HG03354 (cell line): ENCODE measurements around the gene ALPP.
"Not testable (repeated sequence)": the region's sequence is repeated elsewhere in the genome, so short reads cannot be mapped to it uniquely, and the experiment has no call there.

Experiments
- ATAC-seq: cut with Tn5 transposase; IDR thresholded peaks from one replicate; pipeline ENCODE4 v1.9.1; 2021; ENCODE audit warnings: mild to moderate bottlenecking; ENCODE audit not compliant: unreplicated experiment, poor library complexity, severe bottlenecking

Gene ALPP

DNA sequence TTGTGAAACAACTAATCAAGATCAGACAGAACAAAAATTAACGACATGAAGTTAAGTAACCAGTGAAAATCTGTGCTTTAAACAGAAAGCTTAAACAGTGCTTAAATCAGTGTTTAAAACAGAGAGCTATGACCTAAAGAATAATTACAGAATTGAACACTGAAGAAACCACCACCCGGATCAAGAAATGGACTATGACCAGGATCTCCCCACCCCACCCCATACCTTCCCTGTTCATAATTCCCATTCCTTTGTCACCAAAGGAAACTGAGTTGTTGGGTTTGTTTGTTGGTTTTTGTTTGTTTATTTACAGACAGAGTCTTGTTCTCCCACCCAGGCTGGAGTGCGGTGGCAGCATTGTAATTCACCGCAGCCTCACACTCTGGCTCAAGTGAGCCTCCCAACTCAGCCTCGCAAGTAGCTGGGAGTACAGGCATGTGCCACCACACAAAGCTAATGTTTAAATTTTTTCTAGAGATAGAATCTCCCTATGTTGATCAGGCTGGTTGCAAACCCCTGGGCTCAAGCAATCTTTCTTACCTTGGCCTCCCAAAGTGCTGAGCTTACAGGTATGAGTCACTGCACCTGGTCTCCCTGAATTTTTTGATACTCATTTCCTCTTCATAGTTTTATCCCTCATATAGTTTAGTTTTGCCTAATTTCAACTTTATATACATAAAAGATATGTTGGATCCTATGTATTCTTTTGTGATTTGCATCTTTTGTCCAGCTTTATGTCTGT lies 19.9 kb downstream of the ALPP start:
- no peak for ATAC-seq

DNA sequence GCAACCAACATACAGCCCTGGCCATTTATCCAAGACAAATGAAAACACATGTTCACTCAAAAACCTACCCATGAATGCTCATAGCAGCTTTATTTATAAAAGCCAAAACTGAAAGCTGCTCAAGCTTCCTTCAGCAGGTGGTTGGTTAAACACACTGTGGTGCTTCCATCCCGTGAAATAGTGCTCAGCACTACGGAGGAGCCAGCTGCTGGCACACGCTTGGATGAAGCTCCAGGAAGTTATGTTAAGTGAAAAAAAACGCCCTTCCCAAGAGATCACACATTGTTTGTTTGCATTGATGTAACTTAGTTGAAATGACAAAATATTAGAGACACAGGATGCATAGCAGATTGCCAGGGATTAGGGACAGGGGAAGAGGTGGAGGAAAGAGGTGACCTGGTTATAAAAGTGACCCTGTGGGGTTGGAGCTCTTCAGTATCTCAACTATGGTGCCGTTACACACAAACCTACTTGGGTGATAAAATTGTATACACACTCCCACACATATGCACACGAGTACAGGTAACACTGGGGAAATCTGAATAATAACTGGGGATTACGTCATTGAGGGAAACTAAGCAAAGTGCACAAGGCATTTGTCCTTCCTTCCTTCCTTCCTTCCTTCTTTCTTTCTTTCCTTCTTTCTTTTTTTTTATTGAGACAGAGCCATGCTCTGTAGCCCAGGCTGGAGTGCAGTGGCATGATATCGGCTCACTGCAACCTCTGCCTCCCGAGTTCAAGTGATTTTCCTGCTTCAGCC lies 21.9 kb downstream of the ALPP start:
- no peak for ATAC-seq

DNA sequence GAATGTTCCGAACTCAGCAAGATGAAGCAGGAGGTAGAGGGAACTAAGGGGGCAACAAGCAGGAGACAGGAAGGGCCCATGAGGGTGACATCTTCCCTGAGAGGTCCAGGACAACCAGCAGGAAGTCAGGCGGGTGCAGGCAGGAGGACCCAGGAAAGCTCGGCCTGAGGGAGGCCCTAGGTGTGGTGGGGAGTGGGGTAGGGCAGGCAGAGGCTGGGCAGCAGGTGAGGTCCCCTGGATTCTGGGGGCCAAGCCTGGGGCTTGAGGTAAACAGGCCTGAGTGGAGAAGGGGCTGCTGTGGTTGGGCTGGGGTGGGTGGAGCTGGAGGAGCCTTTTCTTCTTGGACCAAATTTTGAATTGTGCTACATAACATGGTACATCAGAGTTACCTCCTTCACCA lies 24.0 kb downstream of the ALPP start:
- ATAC-seq: no peak

- ATAC-seq: no peak
These were observed 27.5 kb downstream of the ALPP start for GRCh38 chr2:232405943-232406510.

- no peak for ATAC-seq
These were observed 28.2 kb downstream of the ALPP start, which contains the start of gene ALPG for GRCh38 chr2:232406556-232407310. Gene ALPG, plus strand, starts transcription at chr2:232406844. Its CDS starts 51 bp downstream, at chr2:232406895.

DNA sequence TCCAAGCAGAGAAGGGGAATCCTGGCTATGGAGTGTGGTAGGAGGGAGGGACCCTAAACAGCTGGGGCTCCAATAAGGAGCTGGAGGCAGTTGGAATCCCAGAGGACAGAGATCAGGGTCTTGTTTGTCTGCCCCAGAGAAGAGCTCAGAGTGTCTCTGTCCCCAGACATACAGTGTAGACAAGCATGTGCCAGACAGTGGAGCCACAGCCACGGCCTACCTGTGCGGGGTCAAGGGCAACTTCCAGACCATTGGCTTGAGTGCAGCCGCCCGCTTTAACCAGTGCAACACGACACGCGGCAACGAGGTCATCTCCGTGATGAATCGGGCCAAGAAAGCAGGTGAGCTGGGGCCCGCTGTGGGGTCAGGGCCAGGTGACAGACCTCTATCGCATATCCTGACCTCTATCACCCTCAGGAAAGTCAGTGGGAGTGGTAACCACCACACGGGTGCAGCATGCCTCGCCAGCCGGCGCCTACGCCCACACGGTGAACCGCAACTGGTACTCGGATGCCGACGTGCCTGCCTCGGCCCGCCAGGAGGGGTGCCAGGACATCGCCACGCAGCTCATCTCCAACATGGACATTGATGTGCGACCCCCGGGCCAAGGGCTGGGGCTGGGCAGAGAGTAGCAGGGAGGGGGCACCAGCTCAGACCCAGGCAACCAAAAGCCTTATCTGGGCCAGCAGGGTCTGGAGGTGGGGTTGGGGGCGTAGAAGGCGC lies 29.0 kb downstream of the ALPP start:
- ATAC-seq: not testable (repeated sequence)

GRCh38 chr2:232408269-232408668 lies 29.7 kb downstream of the ALPP start:
- ATAC-seq: not testable (repeated sequence)

DNA sequence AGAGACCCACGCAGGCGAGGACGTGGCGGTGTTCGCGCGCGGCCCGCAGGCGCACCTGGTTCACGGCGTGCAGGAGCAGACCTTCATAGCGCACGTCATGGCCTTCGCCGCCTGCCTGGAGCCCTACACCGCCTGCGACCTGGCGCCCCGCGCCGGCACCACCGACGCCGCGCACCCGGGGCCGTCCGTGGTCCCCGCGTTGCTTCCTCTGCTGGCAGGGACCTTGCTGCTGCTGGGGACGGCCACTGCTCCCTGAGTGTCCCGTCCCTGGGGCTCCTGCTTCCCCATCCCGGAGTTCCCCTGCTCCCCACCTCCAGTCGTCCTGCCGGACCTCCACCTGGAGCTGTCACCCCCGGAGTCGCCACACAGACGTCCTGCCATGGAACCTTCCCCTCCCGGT lies 31.1 kb downstream of the ALPP start:
- ATAC-seq: not testable (repeated sequence)

DNA sequence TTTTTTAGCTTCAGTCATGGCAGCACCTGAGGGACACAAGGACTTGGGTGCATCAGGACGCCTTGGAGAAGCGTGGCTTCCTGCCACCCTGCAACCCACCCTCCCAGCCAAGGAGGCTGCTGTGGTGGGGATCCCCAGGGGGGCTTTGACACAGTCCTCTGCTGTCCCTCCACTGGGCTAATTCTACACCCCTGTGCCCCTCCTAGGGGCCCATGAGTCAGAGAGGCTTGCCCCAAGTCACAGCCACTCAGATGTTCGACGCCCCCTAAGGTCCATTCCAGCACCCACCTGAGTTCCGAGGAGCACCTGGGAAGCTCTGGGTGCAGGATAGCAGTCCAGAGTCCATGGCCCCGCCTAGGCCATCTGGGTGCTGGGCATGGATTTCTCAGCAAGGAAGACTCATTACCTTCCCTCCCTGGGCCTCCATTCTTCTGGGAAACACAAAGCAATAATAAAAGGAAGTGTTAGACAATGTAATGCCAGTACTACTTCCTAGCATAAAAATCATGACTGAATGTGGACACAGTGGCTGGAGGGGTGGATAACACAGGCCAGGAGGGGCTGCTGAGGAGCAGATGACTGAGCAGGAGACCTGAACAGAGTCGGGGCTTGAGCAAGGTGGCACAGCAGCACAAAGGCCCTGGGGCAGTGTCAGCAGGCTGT lies 31.8 kb downstream of the ALPP start:
- ATAC-seq: no peak

- no peak for ATAC-seq
These were observed 33.5 kb downstream of the ALPP start for GRCh38 chr2:232411901-232412629.

GRCh38 chr2:232412986-232413385 lies 34.4 kb downstream of the ALPP start:
- ATAC-seq: no peak

GRCh38 chr2:232415138-232415690 lies 36.7 kb downstream of the ALPP start:
- ATAC-seq: no peak

DNA sequence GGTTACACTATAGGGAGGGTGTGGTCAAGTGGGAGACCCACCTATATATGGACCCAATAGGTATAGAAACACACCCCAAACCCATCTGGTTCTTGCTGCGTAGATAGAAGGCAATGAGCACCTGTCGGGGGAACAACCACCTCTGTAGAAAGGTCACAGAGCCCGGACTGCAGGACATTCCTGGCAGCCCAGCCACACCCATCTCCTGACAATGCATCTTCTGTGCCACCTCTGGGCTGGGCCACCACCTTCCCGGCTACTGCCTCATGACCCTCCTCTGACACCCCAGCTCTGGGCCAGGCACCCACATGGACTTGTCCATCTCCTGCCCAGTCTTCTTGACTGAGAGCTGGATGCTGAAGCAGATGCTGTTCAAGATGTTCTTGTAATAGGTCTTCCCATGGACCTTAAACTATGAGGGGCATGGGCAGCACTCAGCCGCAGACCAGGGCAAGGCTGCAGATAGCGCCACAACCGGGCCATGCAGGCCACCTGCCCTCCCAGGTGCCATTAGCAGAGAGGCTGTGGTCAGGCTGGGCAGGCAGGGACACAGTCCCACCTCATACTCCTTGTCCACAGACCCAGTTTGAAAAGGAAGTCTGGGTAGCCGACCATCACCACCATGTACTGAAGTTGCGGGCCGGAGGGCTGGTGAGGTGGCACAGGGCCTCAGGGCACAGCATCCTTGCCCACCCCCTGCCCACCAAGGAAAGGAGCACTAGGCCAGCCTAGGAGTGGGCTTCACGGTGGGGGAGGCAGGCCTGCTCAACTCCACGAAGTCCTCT lies 37.4 kb downstream of the ALPP start:
- no peak for ATAC-seq

GRCh38 chr2:232416521-232417470 lies 38.2 kb downstream of the ALPP start:
- no peak for ATAC-seq

DNA sequence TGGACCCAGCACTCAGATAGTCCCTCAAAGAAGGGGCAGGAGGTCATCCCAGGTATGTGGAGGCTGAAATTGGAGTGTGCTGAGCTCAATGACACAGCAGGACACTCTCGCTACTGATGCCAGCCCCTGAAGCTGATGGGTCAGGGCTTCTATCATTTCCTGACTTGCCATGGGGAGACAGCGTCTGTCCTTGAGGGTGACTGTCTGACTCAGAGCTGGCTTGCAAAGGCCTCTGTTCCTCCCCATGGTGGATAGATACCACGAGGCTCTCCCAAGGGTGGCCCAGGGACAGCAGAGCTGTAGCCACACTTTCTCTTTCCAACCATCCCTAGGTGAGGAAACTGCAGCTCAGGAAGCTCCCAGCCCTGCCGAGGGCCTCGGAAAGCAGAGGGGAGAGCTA lies 38.9 kb downstream of the ALPP start:
- no peak for ATAC-seq

- no peak for ATAC-seq
These were observed 39.5 kb downstream of the ALPP start for GRCh38 chr2:232418056-232418455.
